Measurements from ENCODE around the gene TOP2B.
A peak's percentile ranks its signal among the peaks of the same experiment; 100 is the strongest.

Gene TOP2B, protein sequence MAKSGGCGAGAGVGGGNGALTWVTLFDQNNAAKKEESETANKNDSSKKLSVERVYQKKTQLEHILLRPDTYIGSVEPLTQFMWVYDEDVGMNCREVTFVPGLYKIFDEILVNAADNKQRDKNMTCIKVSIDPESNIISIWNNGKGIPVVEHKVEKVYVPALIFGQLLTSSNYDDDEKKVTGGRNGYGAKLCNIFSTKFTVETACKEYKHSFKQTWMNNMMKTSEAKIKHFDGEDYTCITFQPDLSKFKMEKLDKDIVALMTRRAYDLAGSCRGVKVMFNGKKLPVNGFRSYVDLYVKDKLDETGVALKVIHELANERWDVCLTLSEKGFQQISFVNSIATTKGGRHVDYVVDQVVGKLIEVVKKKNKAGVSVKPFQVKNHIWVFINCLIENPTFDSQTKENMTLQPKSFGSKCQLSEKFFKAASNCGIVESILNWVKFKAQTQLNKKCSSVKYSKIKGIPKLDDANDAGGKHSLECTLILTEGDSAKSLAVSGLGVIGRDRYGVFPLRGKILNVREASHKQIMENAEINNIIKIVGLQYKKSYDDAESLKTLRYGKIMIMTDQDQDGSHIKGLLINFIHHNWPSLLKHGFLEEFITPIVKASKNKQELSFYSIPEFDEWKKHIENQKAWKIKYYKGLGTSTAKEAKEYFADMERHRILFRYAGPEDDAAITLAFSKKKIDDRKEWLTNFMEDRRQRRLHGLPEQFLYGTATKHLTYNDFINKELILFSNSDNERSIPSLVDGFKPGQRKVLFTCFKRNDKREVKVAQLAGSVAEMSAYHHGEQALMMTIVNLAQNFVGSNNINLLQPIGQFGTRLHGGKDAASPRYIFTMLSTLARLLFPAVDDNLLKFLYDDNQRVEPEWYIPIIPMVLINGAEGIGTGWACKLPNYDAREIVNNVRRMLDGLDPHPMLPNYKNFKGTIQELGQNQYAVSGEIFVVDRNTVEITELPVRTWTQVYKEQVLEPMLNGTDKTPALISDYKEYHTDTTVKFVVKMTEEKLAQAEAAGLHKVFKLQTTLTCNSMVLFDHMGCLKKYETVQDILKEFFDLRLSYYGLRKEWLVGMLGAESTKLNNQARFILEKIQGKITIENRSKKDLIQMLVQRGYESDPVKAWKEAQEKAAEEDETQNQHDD (N-terminal part only)

GRCh38 chr3:25664812-25665314 is at the start of gene TOP2B:
TOP2B (minus strand) TSS chr3:25664907; CDS start chr3:25664297, 610 bp downstream.
- peak; percentile 95 for DNase-seq

GRCh38 chr3:25713341-25713985 is 48.8 kb upstream of the TOP2B start:
- DNase-seq, result no peak

- DNase-seq, result no peak
Measured at GRCh38 chr3:25711090-25711489, 46.4 kb upstream of the TOP2B start.

DNA sequence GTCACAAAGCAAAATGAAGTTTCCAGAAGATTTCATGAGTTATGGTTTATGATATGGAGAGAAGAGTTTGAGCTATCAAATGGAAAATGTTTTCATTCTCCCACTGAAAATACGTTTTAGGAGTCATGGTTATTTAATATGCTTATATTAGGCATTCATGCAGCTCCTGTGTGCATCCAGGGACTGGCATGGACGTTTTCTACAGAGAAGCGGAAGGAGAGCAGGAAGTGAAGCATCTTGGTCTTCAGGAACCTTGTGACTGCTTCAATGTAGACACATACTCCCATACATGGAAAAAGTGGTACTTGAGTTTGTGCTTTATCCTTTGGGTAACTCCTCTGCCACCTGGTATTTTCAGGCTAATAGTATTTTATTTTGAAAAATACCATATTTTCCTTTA is 43.3 kb upstream of the TOP2B start:
- no peak for DNase-seq

DNA sequence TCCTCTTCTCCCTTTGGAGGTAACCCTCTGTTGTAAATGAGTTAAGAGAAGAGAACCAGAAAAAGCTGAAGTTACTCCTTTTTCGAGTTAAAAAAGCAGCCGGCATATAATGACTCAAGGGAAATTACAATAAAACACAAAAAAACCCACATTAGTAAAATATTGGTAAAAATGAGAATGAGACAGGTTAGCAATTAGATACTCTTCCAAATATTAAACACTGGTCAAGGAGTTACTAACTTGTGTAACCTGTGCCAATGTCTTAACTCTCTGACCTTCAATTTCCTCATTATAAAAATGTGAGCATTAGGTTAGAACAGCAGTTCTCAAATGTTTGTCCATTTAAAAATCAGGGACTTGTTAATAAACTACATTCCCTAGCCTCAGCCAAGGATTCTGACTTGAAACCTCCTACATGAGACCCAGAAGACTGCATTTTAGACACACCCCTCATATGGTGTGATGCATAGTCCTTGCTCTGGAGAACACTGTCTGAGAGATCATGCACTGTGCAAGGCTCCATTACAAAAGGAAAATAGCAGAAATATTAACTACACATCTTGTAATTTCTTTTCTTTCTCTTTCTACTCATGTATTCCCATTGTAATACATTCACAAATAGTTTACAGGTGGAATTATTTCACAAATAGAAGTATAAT is 42.7 kb upstream of the TOP2B start:
- DNase-seq, result no peak

GRCh38 chr3:25706213-25706612 is 41.5 kb upstream of the TOP2B start:
- no peak for DNase-seq

GRCh38 chr3:25697553-25697952 is 32.8 kb upstream of the TOP2B start:
- DNase-seq, result no peak

DNA sequence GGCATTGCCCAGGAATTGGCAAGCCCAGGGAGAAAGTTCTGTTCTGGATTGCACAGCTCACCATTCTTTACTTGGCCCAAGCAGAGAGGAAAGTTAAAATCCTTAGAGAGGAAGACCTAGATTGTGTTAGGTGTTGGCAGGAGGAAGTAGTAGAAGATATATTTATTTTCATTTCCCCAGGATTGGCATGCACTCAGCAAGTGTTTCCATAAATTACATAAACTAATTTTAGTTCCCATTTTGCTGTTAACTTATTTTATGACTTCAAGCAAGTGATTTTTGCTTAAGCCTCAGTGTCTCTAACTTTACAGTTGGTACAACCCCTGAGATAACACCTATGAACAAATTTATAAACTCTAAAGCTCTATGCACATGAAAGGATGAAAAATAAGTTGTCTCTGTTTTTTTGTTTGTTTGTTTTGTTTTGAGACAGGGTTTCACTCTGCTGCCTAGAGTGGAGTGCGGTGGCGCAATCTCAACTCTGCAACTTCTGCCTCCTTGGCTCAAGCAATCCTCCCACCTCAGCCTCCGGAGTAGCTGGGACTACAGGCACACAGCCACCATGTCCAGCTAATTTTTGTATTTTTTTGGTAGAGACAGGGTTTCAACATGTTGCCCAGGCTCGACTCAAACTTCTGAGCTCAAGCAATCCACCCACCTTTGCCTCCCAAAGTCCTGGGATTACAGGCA is 31.2 kb upstream of the TOP2B start:
- DNase-seq, result no peak

DNA sequence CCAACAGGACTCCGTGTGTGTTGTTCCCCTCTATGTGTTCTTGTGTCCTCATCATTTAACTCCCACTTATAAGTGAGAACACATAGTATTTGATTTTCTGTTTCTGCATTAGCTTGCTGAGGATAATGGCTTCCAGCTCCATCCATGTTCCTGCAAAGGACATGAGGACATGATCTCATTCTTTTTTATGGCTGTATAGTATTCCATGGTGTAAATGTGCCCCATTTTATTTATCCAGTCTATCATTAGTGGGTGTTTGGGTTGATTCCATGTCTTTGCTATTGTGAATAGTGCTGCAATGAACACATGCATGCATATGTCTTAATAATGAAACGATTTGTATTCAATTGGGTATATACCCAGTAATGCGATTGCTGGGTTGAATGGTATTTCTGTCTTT is 28.5 kb upstream of the TOP2B start:
- DNase-seq, result no peak

DNA sequence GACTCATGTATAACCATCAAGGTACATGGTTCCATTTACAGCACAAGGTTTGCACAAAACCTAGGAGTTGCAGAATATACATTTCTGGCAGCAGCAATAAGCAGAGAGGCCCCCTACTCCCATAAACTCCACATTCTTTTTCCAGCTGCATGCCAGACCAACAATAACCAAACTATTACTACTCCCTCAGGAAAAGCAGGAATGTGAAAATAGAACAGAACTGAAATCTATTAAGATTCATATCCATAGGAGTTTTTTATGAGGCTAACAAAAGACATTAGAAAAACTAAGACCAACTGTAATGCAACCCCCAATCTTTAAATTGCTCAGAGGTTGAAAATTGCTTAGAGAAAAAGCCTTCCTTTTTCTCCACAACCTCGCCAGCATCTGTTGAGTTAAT is 27.6 kb upstream of the TOP2B start:
- no peak for DNase-seq

GRCh38 chr3:25690768-25691533 is 26.2 kb upstream of the TOP2B start:
- no peak for DNase-seq

DNA sequence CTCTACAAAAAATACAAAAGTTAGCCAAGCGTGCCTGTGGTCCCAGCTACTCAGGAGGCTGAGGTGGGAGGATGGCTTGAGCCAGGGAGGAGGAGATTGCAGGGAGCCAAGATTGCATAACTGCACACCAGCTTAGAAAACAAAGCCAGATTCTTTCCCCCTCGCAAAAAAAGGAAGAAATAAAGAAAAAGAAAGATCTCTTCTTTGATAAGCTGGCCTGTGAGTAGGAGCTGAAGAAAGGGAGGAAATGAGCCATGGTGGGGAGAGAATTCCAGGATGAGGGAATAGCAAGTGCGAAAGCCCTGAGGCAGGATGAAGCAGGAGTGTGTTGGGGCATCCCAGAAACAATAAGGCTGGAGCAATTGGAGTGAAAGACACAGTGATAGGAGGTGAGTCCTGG is 24.5 kb upstream of the TOP2B start:
- DNase-seq, result no peak

DNA sequence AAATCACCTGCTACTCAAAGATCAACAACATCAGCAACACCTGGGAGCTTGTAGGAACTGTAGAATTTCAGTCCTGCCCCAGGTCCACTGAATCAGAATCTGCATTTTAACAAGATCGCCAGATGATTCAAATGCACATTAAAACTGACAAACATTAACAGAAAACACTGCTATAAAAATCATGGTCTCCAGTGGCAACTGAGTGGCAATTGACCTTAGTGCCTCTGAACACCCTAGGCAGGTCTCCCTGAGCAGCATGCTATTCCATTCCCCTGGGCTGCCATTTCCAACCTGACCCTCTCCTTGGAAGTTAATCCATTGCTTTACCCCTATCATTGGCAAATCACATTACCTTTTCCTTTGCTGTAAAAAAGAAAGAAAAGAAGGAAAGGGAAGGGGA is 23.0 kb upstream of the TOP2B start:
- DNase-seq, result no peak

- DNase-seq, result no peak
Measured at GRCh38 chr3:25686766-25687165, 22.1 kb upstream of the TOP2B start.

GRCh38 chr3:25683882-25684281 is 19.2 kb upstream of the TOP2B start:
- no peak for DNase-seq

DNA sequence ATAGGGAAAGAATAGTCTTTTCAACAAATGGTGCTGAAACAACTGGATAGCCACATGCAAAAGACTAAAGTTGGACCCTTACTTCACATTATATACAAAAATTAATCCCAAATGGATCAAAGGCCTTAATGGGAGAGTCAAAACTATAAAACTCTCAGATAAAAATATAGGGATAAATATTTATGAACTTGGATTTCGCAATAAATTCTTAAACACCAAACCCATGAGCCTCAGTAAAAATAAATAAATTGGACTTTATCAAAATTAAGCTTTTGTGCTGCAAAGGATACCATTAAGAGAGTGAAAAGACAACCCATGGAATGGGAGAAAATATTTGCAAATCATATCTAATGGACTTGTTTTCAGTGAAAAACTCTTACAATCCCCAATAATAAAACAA is 18.7 kb upstream of the TOP2B start:
- no peak for DNase-seq

DNA sequence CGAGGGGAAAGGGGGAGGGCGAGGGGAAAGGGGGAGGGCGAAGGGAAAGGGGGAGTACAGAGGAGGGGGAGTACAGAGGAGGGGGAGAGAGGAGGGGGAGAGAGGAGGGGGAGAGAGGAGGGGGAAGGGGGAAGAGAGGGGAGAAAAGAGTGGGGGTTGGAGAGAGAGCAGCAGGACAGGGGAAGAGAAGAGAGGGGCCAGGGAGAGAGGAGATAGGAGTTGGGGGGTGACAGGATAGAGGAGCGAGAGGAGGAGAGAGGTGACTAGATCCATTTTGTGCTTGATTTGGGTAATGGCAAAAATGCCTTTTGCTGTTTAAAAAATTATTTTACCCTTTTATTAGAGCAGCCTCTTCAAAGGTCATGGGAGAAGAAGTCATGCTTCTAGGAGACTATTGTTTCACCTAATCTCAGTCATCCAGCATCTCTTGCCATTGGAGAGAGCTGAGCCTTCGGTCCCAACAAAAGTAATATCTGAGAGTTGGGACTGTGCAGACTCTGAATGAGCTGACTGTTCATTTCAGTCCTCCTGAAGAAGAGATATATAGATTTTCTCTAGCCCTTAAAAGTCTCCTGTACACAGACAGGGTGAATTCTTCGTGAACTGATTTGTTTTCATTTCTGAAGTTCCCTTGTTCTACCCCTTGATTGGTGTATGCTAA is 15.1 kb upstream of the TOP2B start:
- DNase-seq, result no peak

DNA sequence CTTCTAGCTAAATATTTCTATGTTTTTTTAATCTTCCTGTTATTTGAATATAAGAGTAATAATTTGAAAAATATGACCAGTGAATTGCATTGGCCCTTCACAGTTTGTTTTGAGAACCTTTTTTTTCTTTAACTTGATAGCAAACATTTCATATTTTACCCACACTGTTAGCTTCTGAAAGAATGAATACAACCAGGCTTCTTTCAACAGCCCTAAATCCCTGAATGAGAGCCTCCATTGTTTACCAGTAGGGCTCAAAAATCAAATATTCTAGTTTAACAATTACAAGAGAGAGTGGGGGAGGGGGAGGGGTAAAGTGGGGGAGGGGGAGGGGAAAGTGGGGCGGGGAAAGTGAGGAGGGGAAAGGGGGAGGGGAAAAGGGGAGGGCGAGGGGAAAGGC is 14.5 kb upstream of the TOP2B start:
- no peak for DNase-seq

DNA sequence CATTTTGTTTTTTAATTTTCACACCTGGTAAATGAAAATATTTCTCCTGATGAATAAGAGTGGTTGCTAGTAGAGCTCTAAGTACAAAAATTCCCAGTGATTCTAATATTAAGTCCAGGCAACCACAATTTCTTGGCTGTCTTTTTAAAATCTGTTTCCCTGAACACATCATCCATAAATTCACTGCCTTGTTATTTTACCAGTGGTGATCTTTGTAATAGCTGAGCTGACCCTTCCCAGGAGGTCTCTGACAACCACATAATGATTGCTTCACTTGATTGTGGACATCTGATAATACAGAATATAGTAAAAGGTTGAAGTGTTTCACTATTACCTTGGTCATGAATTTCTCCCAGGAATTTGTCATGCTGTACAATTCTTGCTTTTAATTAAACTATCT is 13.9 kb upstream of the TOP2B start:
- no peak for DNase-seq

GRCh38 chr3:25677121-25677520 is 12.4 kb upstream of the TOP2B start:
- DNase-seq, result no peak
